GM19324 (cell line): Measurements from ENCODE around the gene BCAS3.

ENCODE experiments used
- ATAC-seq: cut with Tn5 transposase; IDR thresholded peaks from one replicate; pipeline ENCODE4 v1.9.1; 2021; ENCODE audit warnings: mild to moderate bottlenecking, moderate library complexity; ENCODE audit not compliant: unreplicated experiment, low FRiP score

BCAS3 gene

GRCh38 chr17:61047515-61047914 is 369.9 kb downstream of the BCAS3 start:
- no peak for ATAC-seq

- ATAC-seq, result no peak
These were observed 370.9 kb downstream of the BCAS3 start for GRCh38 chr17:61048376-61049106.

DNA sequence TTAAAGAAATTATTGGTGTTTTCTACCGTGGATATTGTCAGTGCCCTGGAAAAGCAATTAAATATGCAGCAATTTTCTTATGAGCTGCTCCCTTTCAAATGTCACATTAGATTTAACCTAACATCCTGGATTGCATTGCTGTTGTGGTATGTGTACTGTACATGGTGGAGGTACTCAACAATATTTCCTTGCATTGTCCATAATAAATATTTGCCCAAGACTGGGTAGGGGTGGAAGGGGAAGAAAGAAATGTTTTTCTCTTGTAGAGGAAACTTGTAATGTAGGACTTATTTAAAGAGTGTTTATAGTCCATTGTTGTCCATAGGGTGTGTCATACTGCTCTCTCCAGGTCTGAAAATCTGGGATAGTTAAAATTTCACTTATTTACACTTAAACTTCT is 375.8 kb downstream of the BCAS3 start:
- no peak for ATAC-seq

GRCh38 chr17:61054436-61054835 is 376.8 kb downstream of the BCAS3 start:
- ATAC-seq, result no peak

DNA sequence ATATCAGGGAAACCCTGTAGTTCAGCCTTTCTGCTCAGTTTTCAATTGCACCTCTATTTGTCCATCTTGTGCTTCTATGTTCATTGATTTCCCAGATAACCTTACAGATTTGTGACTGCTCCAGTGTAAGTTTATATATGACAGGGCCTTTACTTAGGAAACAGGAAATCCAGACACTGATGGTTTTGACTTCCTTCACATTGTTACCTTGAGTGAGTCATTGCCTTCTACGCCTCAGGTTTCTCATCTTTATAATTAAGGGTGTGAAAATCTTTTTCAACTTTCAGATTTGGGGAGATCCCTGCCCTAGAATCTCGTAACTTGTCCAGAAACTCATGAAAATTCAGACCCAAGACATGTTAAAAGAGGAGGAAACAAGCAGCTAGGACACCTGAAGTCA is 379.6 kb downstream of the BCAS3 start:
- no peak for ATAC-seq

- ATAC-seq, result no peak
These were observed 380.4 kb downstream of the BCAS3 start for GRCh38 chr17:61058066-61058465.

DNA sequence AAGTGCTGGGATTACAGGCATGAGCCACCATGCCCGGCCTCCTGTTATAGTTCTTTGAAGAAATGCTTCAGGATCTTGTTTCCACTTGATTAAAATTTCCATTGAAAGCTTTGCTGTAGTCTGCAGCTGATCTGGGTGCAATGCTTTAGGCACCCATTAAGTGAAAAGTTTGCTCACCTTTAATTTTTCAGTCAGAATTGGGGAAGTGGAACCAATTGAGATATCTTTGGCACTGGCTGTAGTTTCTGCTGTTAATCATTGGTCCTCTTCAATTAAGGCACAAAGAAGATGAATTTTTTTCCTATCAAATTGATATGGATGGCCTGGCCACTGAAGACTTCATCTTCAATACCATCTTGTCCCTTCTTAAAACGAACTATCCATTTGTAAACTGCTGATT is 385.9 kb downstream of the BCAS3 start:
- no peak for ATAC-seq

GRCh38 chr17:61064087-61064951 is 386.7 kb downstream of the BCAS3 start:
- ATAC-seq, result no peak

DNA sequence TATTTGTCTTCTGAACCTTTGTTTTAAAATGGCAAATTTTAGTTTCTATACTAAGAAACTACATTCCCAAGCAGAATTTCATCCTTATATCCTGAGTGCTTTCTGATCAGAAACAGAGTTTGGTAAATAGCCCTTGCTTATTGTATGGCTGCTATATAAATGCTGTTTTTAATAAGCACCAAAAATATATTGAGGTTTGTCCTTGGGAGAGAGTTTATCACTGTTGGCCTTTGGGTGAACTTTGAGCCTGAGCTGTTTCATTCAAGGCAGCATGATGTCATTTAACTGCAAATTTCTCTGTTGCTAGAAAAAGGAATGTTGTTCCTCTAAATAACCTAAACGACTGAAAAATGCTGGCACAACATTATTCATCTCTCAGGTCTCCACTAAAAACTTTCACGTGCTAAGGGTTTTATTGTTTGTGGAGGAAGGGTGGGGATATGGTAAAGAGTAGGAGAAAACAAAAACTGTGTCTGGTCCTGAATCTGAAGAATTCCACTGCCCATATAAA is 387.7 kb downstream of the BCAS3 start:
- ATAC-seq, result no peak

GRCh38 chr17:61066062-61066461 is 388.4 kb downstream of the BCAS3 start:
- no peak for ATAC-seq

DNA sequence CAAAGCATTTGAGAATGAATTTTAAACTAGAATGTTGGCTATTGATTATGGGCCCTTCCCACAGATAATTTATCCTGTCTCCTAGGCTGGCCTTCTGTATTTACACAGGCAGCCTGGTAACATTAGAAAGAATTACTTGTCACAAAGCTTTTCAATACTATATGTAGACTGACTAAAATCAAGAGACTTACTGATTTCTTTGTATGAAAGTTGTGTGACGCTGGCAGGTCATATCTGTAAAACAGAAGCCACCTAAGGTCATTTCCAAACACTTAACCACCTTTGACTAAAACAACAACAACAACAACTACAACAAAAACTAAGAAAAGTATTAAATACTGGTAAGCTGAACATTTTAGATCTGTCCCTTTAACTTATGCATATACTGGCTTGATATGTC is 393.0 kb downstream of the BCAS3 start:
- no peak for ATAC-seq

DNA sequence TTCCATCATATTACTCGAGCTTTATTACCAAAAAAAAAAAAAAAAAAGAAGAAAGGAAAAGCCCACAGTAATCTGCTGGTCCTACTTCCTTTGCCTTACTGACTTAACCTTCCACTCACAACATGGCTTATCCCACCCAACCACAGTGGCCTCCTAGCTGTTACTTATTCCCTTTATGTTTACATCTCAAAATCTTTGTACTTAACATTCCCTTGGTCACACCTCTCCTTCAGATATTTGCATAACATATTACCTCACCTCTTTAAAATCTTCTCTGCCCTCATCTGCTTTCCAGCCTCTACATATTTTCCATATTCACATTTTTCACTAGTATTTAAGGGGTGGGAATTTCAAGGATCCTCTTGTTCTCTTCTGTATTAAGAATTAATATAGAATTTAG is 395.0 kb downstream of the BCAS3 start:
- no peak for ATAC-seq

- no peak for ATAC-seq
These were observed 395.5 kb downstream of the BCAS3 start for GRCh38 chr17:61073131-61073530.

DNA sequence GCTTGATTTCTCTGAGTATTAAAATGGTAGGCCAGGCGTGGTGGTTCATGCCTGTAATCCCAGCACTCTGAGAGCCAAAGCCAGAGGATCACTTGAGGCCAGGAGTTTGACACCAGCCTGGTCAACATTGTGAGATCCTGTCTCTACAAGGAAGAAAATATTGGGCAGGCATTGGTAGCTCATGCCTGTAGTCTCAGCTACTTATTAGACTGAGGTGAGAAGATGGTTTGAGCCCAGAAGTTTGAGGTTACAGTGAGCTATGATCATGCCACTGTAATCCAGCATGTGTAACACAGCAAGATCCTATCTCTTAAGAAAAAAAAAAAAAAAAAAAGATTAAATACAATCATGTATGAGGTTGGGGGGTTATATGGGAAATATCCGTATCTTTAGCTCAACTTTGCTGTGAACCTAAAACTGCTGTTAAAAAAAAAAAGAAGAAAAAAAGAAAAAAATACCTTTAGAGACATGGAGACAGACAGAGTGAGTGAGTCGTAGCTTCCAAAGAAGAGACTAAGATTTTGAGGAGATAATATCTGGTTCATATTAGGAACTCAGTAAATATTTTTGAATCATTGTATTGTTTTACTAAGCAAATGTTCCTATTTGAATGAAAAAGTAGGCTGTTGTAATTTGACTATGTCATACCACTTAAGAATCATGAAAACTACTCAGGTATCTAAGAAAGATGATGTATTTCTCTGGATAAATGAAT is 396.3 kb downstream of the BCAS3 start:
- no peak for ATAC-seq

DNA sequence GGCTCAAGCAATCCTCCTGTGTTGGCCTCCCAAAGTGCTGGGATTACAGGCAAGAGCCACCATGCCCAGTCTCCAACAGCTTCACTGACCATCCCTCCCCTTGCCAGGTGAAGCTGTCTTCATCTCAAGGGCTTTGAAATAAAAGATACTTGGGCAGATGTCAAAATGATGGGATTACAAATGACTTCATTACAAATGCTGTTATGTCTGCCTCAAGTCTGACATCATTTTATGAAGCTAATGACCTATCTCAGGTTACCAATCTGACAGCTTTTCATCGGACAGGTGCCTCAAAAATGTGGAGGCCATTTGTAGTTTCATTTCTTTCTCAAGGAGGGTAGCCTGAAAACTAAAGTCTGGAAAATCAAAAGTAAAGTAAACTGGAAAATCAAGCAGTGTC is 398.3 kb downstream of the BCAS3 start:
- no peak for ATAC-seq

- no peak for ATAC-seq
These were observed 399.0 kb downstream of the BCAS3 start for GRCh38 chr17:61076621-61077031.

DNA sequence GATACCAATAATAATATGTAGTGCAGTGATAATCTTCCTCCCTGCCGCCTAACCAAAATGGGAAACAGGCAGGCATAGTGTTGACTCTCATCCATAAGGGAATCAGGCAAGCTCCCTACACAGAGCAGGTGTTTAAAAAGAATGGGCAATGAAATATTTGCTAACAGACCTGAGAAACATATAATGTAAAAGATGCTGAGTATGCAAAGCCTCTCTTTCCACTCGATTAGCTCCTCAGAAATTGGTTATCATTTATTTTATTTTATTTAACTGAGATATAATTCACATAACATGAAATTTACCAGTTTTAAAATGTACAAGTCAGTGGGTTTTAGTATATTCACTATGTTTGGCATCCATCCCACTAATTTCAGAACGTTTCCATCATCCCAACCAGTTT is 404.3 kb downstream of the BCAS3 start:
- ATAC-seq, result no peak

- no peak for ATAC-seq
These were observed 406.6 kb downstream of the BCAS3 start for GRCh38 chr17:61084260-61084659.

DNA sequence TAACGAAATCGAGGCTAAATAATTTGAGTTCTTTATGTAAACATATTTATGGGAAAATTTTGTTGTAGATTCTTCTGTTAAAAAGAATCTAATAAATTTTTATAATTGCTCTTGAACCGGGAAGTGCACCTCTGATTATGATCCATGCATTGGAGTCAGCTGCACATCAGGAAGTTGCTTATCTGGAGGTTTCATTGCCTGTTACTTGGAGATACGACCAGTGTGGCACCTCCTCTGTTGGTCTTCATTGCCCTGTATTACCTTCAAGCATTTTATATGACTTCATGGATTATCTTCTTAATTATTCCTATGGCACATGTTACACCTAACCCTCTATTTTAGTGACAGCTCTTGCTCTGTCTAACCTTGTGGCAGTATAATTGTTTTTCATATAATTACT is 409.4 kb downstream of the BCAS3 start:
- no peak for ATAC-seq

DNA sequence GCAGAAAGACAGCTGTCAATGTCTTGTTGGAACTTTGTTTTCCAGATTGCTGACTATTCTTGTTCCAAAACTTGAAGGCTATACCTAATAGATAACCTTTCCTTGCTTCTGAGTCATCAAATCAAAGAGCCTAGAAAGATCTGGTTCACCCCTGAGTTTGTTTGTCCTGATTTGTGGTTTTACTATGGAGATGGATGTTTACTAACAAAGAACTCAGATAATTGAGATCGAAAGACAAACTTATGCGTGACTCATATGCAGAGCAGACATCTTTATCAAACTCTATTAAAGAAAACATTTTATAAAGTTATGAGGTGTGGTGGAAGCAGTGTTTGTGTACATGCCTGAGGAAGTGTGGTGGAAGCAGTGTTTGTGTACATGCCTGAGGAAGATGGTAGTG is 410.9 kb downstream of the BCAS3 start:
- no peak for ATAC-seq

GRCh38 chr17:61091096-61091495 is 413.4 kb downstream of the BCAS3 start:
- ATAC-seq, result no peak
